Measurements from ENCODE around the gene SHISA7.

DNA sequence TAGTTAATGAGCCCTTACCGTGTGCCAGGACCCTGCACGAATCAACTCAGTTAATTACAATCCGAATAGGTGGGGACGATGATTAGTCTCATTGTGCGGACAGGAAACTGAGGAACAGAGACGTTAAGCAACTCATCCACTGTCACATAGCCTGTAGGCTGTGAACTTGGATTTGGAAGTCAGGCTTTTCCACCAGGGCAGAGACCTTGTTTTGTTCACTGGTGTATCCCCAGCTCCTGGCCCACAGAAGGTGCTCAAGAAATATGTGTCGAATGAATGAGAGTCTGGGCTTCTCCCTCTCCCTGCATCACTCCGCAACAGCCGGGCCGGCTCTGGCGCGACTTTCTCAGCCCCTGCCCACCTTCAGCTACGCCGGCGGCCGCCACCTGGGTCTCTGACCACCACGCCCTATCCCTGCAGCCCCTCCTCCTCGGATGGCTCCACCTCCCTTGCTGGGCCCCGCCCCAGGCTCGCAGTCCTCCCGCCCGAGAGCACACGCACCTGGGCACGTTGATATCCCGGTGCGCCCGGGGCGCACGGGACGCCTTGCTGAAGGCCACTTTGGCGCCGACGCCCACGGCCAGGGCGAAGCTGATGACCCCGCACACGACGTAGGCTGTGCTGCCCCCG lies 1.3 kb downstream of the SHISA7 start:
- TF ChIP-seq, protein P1, sequence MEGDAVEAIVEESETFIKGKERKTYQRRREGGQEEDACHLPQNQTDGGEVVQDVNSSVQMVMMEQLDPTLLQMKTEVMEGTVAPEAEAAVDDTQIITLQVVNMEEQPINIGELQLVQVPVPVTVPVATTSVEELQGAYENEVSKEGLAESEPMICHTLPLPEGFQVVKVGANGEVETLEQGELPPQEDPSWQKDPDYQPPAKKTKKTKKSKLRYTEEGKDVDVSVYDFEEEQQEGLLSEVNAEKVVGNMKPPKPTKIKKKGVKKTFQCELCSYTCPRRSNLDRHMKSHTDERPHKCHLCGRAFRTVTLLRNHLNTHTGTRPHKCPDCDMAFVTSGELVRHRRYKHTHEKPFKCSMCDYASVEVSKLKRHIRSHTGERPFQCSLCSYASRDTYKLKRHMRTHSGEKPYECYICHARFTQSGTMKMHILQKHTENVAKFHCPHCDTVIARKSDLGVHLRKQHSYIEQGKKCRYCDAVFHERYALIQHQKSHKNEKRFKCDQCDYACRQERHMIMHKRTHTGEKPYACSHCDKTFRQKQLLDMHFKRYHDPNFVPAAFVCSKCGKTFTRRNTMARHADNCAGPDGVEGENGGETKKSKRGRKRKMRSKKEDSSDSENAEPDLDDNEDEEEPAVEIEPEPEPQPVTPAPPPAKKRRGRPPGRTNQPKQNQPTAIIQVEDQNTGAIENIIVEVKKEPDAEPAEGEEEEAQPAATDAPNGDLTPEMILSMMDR (IDR thresholded peaks at IDR 0.05) = no peak
- TF ChIP-seq POLR2A (IDR thresholded peaks at IDR 0.05) = no peak
